Duodenal mucosa (tissue), 2 donors: Measurements from ENCODE around the gene SAMD5.

ENCODE experiments used
- H3K27ac ChIP-seq: one replicate; pipeline ENCODE4 v1.7.0; 2013; ENCODE audit warnings: low read depth, low read length
- H3K27me3 ChIP-seq, 2 donors: one replicate each; pipeline ENCODE4 v1.7.0; 2013; ENCODE audit warnings: low read length in 2 of 2, control low read depth in 1 of 2; ENCODE audit not compliant: insufficient read depth in 2 of 2, control insufficient read depth in 1 of 2
- H3K36me3 ChIP-seq, 2 donors: one replicate each; pipeline ENCODE4 v1.7.0; 2013; ENCODE audit warnings: low read length in 2 of 2, control low read depth in 1 of 2; ENCODE audit not compliant: insufficient read depth in 2 of 2, control insufficient read depth in 1 of 2
- H3K4me1 ChIP-seq, 2 donors: one replicate each; pipeline ENCODE4 v1.7.0; 2013; ENCODE audit warnings: low read length in 2 of 2, control low read depth in 1 of 2; ENCODE audit not compliant: insufficient read depth in 2 of 2, control insufficient read depth in 1 of 2
- H3K4me3 ChIP-seq, 2 donors: one replicate each; pipeline ENCODE4 v1.7.0; 2013; ENCODE audit warnings: low read length in 2 of 2, low read depth in 1 of 2
- H3K9ac ChIP-seq, 2 donors: one replicate each; pipeline ENCODE4 v1.7.0; 2013; ENCODE audit warnings: low read length in 2 of 2, low read depth in 1 of 2
- H3K9me3 ChIP-seq, 2 donors: one replicate each; pipeline ENCODE4 v1.7.0; 2013; ENCODE audit warnings: low read length in 2 of 2, control low read depth in 1 of 2; ENCODE audit not compliant: control insufficient read depth in 1 of 2

SAMD5 gene

GRCh38 chr6:147611992-147612391 lies 103.5 kb downstream of the SAMD5 start:
- Histone ChIP-seq H3K36me3 (no peaks in the 10 kb centered on the region), H3K27ac (no peak overlapping the region), H3K4me1 (no peaks in the 10 kb centered on the region), H3K9ac (no peak overlapping the region), H3K4me3 (no peak overlapping the region), H3K27me3 (no peaks in the 10 kb centered on the region), H3K9me3 (no peaks in the 10 kb centered on the region)

- Histone ChIP-seq H3K9ac (no peak overlapping the region), H3K4me1 (no peaks in the 10 kb centered on the region), H3K36me3 (no peaks in the 10 kb centered on the region), H3K9me3 (no peaks in the 10 kb centered on the region), H3K27me3 (no peaks in the 10 kb centered on the region), H3K27ac (no peak overlapping the region), H3K4me3 (no peak overlapping the region)
These were observed 106.0 kb downstream of the SAMD5 start for GRCh38 chr6:147614501-147614900.

GRCh38 chr6:147615659-147616456 lies 107.4 kb downstream of the SAMD5 start:
- Histone ChIP-seq H3K36me3 (no peaks in the 10 kb centered on the region), H3K4me1 (no peaks in the 10 kb centered on the region), H3K27me3 (no peaks in the 10 kb centered on the region), H3K27ac (no peak overlapping the region), H3K4me3 (no peak overlapping the region), H3K9me3 (no peaks in the 10 kb centered on the region), H3K9ac (no peak overlapping the region)

GRCh38 chr6:147617366-147617765 lies 108.9 kb downstream of the SAMD5 start:
- H3K27me3 ChIP-seq: no peaks in the 10 kb centered on the region
- H3K4me1 ChIP-seq: no peaks in the 10 kb centered on the region
- no peaks in the 10 kb centered on the region for H3K9me3 ChIP-seq
- H3K27ac ChIP-seq: no peak overlapping the region
- no peak overlapping the region for H3K4me3 ChIP-seq
- H3K36me3 ChIP-seq: no peaks in the 10 kb centered on the region
- no peak overlapping the region for H3K9ac ChIP-seq

GRCh38 chr6:147618457-147618856 lies 110.0 kb downstream of the SAMD5 start:
- Histone ChIP-seq H3K36me3 (no peaks in the 10 kb centered on the region), H3K4me1 (no peaks in the 10 kb centered on the region), H3K9me3 (no peaks in the 10 kb centered on the region), H3K9ac (no peak overlapping the region), H3K27ac (no peak overlapping the region), H3K27me3 (no peaks in the 10 kb centered on the region), H3K4me3 (no peak overlapping the region)

GRCh38 chr6:147618927-147619326 lies 110.4 kb downstream of the SAMD5 start:
- Histone ChIP-seq H3K9me3 (no peaks in the 10 kb centered on the region), H3K27ac (no peak overlapping the region), H3K4me1 (no peaks in the 10 kb centered on the region), H3K27me3 (no peaks in the 10 kb centered on the region), H3K4me3 (no peak overlapping the region), H3K36me3 (no peaks in the 10 kb centered on the region), H3K9ac (no peak overlapping the region)
